B cell (primary cell): ENCODE measurements around the gene FSIP1. TPM values are rescaled to one million over a fixed set of nuclear protein-coding genes. Genes with fewer than 3 reads are reported as not detected.

ENCODE experiments used
- ATAC-seq: fragments of 200-7000 bp; cut with Tn5 transposase; one replicate; pipeline ENCODE4 v1.10.0; 2021; ENCODE audit warnings: low read depth, mild to moderate bottlenecking, moderate number of reproducible peaks, moderate library complexity
- CTCF ChIA-PET: fragments of 350-600 bp; sonication (Branson Sonifier 250); formaldehyde crosslinking; loops from one replicate; lab custom pipeline; 2021; ENCODE audit warnings: antibody characterized with exemption, inconsistent platforms; lab: Charles Lee
- POLR2A ChIA-PET: fragments of 350-600 bp; sonication (Branson Sonifier 250); formaldehyde crosslinking; loops from one replicate; lab custom pipeline; 2021; ENCODE audit warnings: antibody characterized with exemption; lab: Charles Lee
- DNase-seq: peaks from one replicate; pipeline ENCODE4 v3.0.0; 2013
- H2AFZ ChIP-seq: 2 replicates; pipeline ENCODE4 v1.6.1; 2012; ENCODE audit warnings: mild to moderate bottlenecking, low read depth, low read length; ENCODE audit not compliant: insufficient read depth, poor library complexity, severe bottlenecking
- H3K27ac ChIP-seq, 2 donors: 1 replicate in 1 of 2; 2 replicates in 1 of 2; pipeline ENCODE4 v1.5.1; 2012 to 2013; ENCODE audit warnings: low read length in 2 of 2, mild to moderate bottlenecking in 2 of 2, moderate library complexity in 1 of 2
- H3K27me3 ChIP-seq, 4 experiments: fragments of 200-600 bp in 1 of 4; sonication (generic) in 1 of 4; replicated peaks in 1 of 4; 1 replicate in 2 of 4; 2 replicates in 2 of 4; pipeline versions ENCODE4 v1.6.1 to v1.7.0; 2013 to 2016; ENCODE audit warnings: low read length in 3 of 4, mild to moderate bottlenecking in 2 of 4, mixed read lengths in 1 of 4, moderate library complexity in 1 of 4; ENCODE audit not compliant: insufficient read depth in 4 of 4, control insufficient read depth in 3 of 4; ENCODE audit errors: control extremely low read depth in 1 of 4
- H3K36me3 ChIP-seq, 2 experiments: replicated peaks in 1 of 2; 1 replicate in 1 of 2; 2 replicates in 1 of 2; pipeline versions ENCODE4 v1.6.1 to v1.7.1; 2013; ENCODE audit warnings: low read length in 1 of 2; ENCODE audit not compliant: insufficient read depth in 2 of 2, control insufficient read depth in 1 of 2; ENCODE audit errors: control extremely low read depth in 1 of 2, extremely low read depth in 1 of 2
- H3K4me1 ChIP-seq, 2 donors: fragments of 200-600 bp in 1 of 2; sonication (generic) in 1 of 2; 1 replicate in 1 of 2; 2 replicates in 1 of 2; pipeline versions ENCODE4 v1.5.1 to v1.6.1; 2013 to 2017; ENCODE audit warnings: low read length in 2 of 2; ENCODE audit not compliant: control insufficient read depth in 2 of 2, insufficient read depth in 2 of 2
- H3K4me2 ChIP-seq: replicated peaks from 2 replicates; pipeline ENCODE3; 2012; ENCODE audit warnings: mild to moderate bottlenecking, low read depth, low read length; ENCODE audit not compliant: poor library complexity, severe bottlenecking
- H3K4me3 ChIP-seq, 5 experiments: fragments of 200-600 bp in 1 of 5; sonication (generic) in 1 of 5; 1 replicate in 3 of 5; 2 replicates in 2 of 5; pipeline versions ENCODE4 v1.5.1 to v1.7.0; 2011 to 2016; ENCODE audit warnings: low read length in 4 of 5, mild to moderate bottlenecking in 4 of 5, low read depth in 2 of 5, control low read depth in 1 of 5, moderate library complexity in 1 of 5; ENCODE audit not compliant: insufficient read depth in 1 of 5; ENCODE audit errors: control extremely low read depth in 1 of 5, extremely low read depth in 1 of 5
- H3K79me2 ChIP-seq: fragments of 200-600 bp; sonication (generic); one replicate; pipeline ENCODE4 v1.6.0; 2016; ENCODE audit warnings: low read length; ENCODE audit not compliant: control insufficient read depth, insufficient read depth
- H3K9ac ChIP-seq: fragments of 200-600 bp; sonication (generic); 2 replicates; pipeline ENCODE4 v1.6.1; 2017; ENCODE audit warnings: mild to moderate bottlenecking, low read length, moderate library complexity
- H3K9me3 ChIP-seq, 3 donors: one replicate each; pipeline versions ENCODE4 v1.6.1 to v1.7.1; 2013; ENCODE audit warnings: low read length in 2 of 3; ENCODE audit not compliant: control insufficient read depth in 2 of 3, insufficient read depth in 1 of 3; ENCODE audit errors: control extremely low read depth in 1 of 3
- H4K20me1 ChIP-seq: 2 replicates; pipeline ENCODE4 v1.6.0; 2012; ENCODE audit warnings: mild to moderate bottlenecking, low read length; ENCODE audit not compliant: insufficient read depth, control insufficient read depth, poor library complexity, severe bottlenecking
- H3K27ac Mint-ChIP-seq: one replicate; pipeline ENCODE4 v1.8.0; 2021; ENCODE audit warnings: mixed read lengths
- H3K27me3 Mint-ChIP-seq: one replicate; pipeline ENCODE4 v1.8.0; 2021; ENCODE audit warnings: mixed read lengths
- H3K4me1 Mint-ChIP-seq: one replicate; pipeline ENCODE4 v1.8.0; 2021; ENCODE audit warnings: mixed read lengths
- H3K4me3 Mint-ChIP-seq: one replicate; pipeline ENCODE4 v1.8.0; 2021; ENCODE audit warnings: mixed read lengths
- H3K9me3 Mint-ChIP-seq: one replicate; pipeline ENCODE4 v1.8.0; 2022; ENCODE audit warnings: mixed read lengths; ENCODE audit not compliant: insufficient read depth
- CTCF ChIP-seq: fragments of 200-600 bp; IDR thresholded peaks from one replicate; pipeline ENCODE4 v1.8.0; 2022; ENCODE audit warnings: antibody characterized with exemption, mild to moderate bottlenecking
- EZH2 ChIP-seq: IDR thresholded peaks from 2 replicates; pipeline ENCODE4 v1.6.1; 2012; ENCODE audit warnings: borderline replicate concordance, low read depth, mild to moderate bottlenecking, moderate library complexity, low read length; ENCODE audit not compliant: insufficient read depth, poor library complexity, severe bottlenecking
- whole genome bisulfite sequencing: methylation state at CpG from one replicate; pipeline ENCODE4 v1.1.5; 2013; ENCODE audit warnings: missing lambda C conversion rate; ENCODE audit not compliant: insufficient coverage; 5-methylcytosine and 5-hydroxymethylcytosine counted together
- intact Hi-C: fragments of 100-400 bp; cut with micrococcal nuclease; formaldehyde crosslinking; loops from one replicate; pipeline ENCODE4 v1.10.0; 2022
- polyA plus RNA-seq: library from polyadenylated mRNA; depleted of rRNA; stranded (reverse); fragments of >200 nt; gene quantifications from 2 replicates; pipeline ENCODE4 v1.2.3, GENCODE V29; 2012
- total RNA-seq, 2 donors: library from RNA; stranded (reverse); fragments of 120-200 nt in 1 of 2; gene quantifications; 1 replicate in 1 of 2; 2 replicates in 1 of 2; pipeline versions ENCODE4 v1.2.3 to v1.2.4, GENCODE V29; 2013 to 2022

Gene FSIP1
- total and polyA plus RNA-seq, 2 donors (not counting 1 experiment from before 2014, with no cell fraction given), result 0.19 to 0.49 TPM

- no peak for ATAC-seq
- Histone ChIP-seq H4K20me1 (no peaks in the 10 kb centered on the region), H3K9ac (no peak overlapping the region), H2AFZ (no peak overlapping the region), H3K36me3 (no peaks in the 10 kb centered on the region), H3K4me3 (no peak overlapping the region), H3K4me1 (no peaks in the 10 kb centered on the region), H3K27me3 (no peaks in the 10 kb centered on the region), H3K79me2 (no peaks in the 10 kb centered on the region), H3K4me2 (no peak overlapping the region), H3K27ac (no peak overlapping the region), H3K9me3 (no peaks in the 10 kb centered on the region)
- no peak for DNase-seq
- Mint-ChIP-seq H3K4me3 (no peak overlapping the region), H3K4me1 (no peaks in the 10 kb centered on the region), H3K27ac (no peak overlapping the region), H3K9me3 (no peaks in the 10 kb centered on the region), H3K27me3 (no peaks in the 10 kb centered on the region)
- intact Hi-C loops, result no loop called here
- TF ChIP-seq CTCF, result no peak
- TF ChIP-seq EZH2, result no peak
- ChIA-PET CTCF (interaction anchor here (0.8 to 1.9 kb wide), 2 partner anchors 18 to 20 kb away, joined by 3 to 10 read pairs; no protein-coding TSS in a partner anchor), POLR2A (no interaction called here)
- 70% methylated on average over 4 of the region's 6 CpGs for WGBS
Measured at GRCh38 chr15:39736412-39737195, 46.0 kb downstream of the FSIP1 start.

GRCh38 chr15:39735120-39735717, 47.4 kb downstream of the FSIP1 start:
- H3K4me3 Mint-ChIP-seq, result no peak overlapping the region
- H3K27me3 Mint-ChIP-seq, result no peaks in the 10 kb centered on the region
- H3K27ac ChIP-seq, result no peak overlapping the region
- TF ChIP-seq CTCF (no peak), EZH2 (no peak)
- H3K9ac ChIP-seq, result no peak overlapping the region
- CTCF ChIA-PET, result interaction anchor here (1.9 kb wide), 1 partner anchor 22 kb away, joined by 10 read pairs; no protein-coding TSS in a partner anchor
- DNase-seq (no peak), ATAC-seq (no peak)
- H3K79me2 ChIP-seq, result no peaks in the 10 kb centered on the region
- no peak overlapping the region for H3K27ac Mint-ChIP-seq
- H3K4me3 ChIP-seq, result no peak overlapping the region
- POLR2A ChIA-PET, result no interaction called here
- no peak overlapping the region for H3K4me2 ChIP-seq
- intact Hi-C loops, result no loop called here
- no peaks in the 10 kb centered on the region for H3K36me3 ChIP-seq
- H3K9me3 ChIP-seq, result no peaks in the 10 kb centered on the region
- WGBS, result no CpG with 5 or more reads among the region's 4 CpGs
- H3K27me3 ChIP-seq, result no peaks in the 10 kb centered on the region
- H3K9me3 Mint-ChIP-seq, result no peaks in the 10 kb centered on the region
- no peaks in the 10 kb centered on the region for H3K4me1 Mint-ChIP-seq
- no peaks in the 10 kb centered on the region for H3K4me1 ChIP-seq
- H4K20me1 ChIP-seq, result no peaks in the 10 kb centered on the region
- no peak overlapping the region for H2AFZ ChIP-seq
